Measurements from ENCODE around the gene IRF7.
"Not testable (repeated sequence)": the region's sequence is repeated elsewhere in the genome, so short reads cannot be mapped to it uniquely, and the experiment has no call there.

The IRF7 gene

DNA sequence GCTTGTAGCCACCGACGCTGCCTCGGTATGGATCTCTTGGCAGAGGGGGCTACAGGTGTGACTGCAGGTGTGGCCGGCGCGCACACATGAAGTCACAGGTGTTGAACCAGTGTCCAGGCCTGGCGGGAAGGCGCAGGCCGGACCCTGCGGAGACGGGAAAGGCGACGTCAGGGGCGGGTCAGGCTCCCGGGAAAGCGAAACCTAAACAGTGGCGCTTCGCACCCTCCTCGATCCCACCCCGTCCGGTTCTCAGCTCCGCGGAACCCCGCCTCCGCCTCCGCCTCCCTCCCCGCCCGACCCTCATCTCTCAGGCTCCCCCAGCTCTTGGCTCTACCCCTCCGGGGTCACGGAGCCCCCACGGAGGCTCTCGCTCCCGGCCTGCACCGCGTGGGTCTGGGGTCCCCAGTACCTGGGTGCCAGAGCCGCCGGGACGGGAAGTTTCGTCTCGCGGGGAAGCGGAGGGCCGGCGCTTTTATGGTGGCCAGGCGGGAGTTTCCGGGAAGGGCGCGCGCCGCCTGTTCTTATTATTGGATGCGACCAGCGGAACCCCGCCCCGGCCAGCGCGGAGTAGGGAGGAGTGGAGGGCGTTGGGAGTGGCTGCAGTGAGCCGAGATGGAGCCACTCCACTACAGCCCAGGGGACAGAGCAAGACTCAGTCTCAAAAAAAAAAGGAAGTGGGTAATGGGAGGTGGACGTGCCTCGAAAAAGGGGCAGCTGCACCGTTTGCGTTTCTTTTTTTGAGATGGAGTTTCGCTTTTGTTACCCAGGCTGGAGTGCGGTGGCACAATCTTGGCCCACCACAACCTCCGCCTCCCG lies at the start of gene IRF7:
TSS of gene IRF7 (minus strand) at position 447 of the 816 bp plus-strand sequence. CDS start 586 bp downstream, outside the sequence.
- DNase-seq: peak; percentile 80

DNA sequence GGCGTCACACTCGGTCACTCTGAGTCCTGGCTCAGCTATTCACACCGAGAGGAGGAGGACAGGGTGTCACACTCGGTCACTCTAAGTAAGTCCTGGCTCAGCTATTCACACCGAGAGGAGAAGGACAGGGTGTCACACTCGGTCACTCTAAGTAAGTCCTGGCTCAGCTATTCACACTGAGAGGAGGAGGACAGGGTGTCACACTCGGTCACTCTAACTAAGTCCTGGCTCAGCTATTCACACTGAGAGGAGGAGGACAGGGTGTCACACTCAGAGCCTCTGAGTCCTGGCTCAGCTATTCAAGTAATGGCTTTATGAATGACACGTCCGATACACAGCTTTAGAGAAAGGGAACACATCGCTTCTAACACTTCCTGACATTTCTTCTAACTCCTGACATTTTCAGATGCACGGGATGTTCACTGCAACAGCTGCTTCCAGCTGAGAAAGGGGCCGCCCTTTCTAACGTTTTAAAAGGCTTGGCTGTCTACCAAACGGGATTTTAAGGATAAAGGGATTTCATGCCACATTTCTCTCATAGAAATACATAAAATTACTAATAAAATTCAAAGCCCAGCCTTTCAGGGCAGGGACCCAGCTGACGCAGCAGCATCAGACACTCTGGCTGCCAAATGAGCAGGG lies 49.4 kb upstream of the IRF7 start:
- no peak for DNase-seq

DNA sequence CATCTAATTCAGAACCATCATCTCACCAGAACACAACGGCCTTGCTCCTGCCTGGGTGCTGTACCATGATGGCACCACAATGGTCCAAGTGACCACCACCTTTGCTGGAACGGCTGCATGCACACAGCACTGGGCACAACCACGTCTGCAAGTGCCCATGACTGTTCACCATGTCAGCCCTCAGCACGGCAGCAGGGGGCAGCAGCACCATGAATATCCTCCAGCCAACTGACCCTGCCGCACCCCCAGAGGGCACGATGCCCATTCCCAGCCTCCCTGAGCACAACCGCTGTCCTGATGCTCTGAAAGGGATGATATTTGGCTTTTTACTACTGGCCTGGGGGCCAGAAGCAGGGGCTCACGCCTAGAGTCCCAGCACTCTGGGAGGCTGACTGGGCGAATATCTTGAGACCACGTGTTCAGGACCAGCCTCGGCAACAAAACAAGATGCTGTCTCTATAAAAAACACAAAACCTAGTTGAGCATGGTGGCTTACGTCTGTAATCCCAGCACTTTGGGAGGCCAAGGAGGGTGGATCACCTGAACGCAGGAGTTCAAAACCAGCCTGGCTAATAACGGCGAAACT lies 47.0 kb upstream of the IRF7 start:
- no peak for DNase-seq

DNA sequence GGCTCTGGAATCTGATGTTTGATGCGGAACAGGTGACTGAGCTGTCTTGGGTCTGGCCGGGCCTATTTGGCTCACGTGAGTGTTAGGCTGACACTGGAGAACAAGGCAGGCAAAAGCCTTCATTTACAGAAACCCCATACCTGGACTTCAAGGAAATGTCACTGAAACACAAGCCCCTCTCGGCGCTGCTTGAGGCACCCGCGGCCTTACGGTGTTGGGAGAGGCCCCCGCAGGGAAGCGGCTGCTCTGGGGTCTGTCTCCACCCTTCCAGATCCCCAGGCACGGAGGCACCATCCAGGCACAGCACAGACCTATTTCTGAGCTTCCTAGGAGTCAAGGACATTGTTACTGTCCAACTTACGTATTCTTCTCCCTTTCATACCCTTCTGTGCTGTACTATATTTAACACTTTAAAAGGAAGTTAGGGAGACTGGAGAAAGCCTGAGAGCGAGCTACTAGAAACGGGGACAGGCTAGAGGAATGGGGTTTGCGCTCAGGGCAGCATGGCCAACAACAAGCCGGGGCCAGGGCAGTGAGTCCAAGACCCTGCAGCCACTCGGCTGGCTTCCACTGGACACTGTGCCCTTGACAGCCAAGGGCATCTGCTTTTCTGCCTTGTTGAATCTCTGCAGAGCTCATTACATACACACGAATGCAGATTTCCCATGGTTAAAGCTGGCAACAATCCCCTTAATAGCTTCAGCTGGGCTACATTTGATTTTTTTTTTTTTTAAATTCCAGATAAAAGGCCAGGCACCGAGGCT lies 45.1 kb upstream of the IRF7 start:
- no peak for DNase-seq

DNA sequence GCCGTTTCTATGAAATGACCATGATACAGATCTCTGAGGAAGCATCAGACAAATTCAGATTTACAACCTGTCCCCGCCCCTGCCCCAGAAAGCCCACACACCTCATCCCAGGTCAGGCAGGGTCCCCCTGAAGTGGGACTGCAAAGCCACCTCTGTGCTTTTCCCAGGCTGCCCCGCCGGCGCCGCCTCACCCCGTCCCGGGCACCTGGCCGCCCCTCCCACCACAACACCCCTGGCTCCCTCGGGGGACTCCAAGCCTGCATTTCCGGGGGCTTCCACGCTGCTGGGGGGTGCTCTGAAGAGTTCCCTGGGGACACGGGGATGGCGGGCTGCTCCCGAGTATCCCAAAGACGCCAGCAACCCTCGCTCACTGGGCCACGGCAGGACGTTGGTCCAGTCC lies 44.5 kb upstream of the IRF7 start:
- DNase-seq: no peak

DNA sequence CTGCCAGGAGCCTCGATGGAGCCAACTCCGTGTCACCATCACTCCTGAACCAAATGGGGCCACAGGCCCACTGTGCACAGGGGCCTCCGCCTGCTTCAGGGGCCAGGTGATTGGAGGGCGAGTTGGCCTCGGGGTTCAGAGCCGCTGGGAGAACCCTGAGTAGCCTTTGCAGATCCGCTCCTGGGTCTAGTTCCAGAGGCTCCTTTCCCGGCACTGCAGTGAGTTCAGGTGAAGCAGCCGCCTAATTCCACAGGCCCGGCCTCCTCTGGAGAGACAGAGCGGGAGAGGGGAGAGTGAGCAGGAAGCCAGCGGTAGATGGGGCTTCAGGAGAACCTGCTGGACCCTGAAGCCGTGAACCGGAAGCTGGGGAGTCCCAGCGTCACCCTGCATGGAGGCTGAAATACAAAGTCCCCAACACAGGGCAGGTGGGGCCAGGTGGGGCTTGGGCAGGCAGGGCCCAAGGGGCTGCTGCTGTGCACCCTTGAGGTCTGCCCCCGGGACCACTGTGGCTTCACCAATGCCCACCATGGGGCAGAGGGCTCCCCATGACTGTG lies 43.9 kb upstream of the IRF7 start:
- DNase-seq: no peak

DNA sequence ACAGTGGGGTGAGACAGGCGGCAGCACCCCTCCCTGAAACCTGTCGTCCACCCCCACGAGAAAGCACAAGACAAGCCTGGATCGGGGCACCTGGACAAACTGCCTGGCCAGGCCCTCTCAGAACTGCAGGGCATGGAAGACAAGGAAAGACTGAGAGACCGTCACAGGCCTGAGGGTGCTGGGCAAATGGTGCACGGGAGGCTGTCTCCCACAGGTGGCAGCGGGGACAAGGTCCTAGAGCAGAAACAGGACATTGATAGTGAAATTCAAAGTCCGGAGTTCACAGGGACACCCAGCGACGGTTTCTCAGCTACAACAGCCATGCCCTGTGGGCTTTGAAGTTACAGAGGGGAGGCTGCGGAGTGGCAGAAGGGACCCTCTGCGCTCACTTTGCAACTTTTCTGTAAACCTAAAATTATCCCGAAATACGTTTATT lies 42.0 kb upstream of the IRF7 start:
- no peak for DNase-seq

DNA sequence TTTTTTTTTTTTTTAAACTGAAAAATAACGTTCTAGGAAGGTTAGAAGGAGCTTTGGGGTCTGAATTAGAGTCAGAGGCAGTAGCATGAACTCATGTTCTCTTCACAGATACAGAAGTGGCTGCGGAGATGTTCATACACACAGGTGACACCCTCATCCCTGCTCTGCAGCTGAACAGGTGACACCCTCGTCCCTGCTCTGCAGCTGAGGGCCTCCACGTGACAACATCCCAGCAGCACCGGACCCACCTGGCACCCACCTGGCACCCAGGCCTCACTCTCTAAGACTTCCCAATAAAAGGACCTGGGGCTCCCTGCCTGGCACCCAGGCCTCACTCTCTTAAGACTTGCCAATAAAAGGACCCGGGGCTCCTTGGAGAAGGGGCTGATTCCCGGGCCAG lies 41.1 kb upstream of the IRF7 start:
- no peak for DNase-seq

DNA sequence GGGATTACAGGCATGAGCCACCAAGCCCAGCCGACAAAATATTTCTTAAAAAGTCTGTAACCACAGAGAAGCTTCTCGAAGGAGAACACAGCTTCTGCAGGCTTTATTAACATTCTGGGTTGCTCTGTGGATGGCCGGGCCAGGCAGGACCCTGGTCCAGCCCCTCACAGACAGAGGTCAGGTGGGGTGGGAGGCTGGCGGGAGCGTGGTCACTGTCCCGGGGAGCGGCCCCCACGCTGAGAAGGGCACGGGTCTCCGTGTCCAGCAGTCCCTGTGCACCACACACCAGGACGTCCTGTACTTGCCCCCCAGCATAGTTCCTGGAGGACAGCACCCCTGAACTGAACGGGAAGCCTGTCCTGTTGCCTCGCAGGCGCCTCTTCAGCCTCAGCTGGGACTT lies 40.7 kb upstream of the IRF7 start:
- no peak for DNase-seq

DNA sequence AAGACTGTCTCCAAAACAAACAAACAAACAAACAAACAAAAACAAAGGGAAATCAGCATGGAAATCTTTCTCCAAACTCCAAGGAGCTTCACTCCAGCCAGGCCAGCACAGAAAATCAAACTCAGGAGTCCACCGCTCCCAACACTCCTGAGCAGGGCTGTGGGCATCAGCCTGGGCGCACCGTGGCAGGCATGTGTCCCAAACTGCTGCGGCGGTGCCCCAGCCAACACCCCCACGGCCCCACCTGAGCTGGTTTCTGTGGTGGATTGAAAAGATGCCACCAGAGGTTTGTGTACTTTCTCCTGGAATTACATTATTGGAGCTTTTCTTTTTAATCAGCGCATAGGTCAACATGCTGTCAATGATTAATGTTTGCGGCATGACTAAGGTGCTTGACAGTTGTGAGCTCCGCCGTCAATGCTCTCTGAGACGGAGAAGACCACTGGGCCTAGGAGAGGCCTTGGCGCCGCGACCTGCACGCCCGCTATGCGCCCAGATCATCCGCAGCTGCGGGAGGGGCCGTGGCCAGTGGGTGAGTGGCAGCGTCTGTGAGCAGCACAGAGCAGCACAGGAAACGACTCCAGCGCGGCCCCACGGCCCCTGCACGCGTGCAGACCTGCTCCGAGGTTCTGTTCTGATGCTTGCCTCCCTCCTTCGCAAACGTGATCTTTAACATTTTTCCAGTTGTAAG lies 39.4 kb upstream of the IRF7 start:
- DNase-seq: peak; percentile 49

DNA sequence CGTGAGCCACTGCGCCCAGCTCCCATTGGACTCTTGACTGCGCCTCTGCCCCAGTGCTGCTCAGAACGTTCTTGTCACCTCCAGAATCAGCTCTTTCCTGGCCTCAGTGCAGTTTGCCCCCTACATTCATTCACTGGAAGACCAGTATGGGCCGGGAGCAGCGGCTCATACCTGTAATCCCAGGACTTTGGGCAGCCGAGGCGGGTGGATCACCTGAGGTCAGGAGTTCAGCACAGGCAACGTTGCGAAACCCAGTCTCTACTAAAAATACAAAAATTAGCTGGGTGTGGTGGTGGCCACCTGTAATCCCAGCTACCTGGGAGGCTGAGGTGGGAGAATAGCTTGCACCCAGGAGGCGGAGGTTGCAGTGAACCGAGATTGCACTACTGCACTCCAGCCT lies 38.7 kb upstream of the IRF7 start:
- not testable (repeated sequence) for DNase-seq

DNA sequence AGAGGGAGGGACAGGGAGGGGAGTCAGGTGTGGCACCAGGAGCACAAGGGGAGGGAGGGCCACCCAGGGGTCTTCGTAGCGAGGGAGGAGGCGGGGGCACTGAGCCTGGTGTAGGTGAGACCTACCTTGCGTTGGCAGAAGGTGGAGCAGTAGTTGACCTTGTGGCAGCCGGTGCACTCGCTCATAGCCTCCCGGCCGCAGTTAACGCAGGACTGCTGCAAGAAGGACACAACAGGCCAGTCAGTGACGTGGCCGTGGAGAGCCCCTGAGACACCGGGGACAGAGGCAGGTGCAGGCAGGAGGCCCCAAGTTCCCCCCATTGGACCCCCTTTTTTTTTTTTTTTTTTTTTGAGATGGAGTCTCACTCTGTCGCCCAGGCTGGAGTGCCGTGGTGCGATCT lies 38.1 kb upstream of the IRF7 start:
- no peak for DNase-seq

DNA sequence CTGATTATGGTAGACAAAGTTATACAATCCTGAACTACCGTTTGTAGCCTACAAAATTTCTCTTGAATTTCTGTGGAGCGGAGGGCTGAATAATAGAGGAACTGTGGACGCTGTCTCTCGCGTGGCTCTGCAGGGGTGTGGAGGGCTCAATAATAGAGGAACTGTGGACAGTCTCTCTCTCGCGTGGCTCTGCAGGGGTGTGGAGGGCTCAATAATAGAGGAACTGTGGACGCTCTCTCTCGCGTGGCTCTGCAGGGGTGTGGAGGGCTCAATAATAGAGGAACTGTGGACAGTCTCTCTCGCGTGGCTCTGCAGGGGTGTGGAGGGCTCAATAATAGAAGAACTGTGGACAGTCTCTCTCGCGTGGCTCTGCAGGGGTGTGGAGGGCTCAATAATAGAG lies 37.4 kb upstream of the IRF7 start:
- DNase-seq: not testable (repeated sequence)

DNA sequence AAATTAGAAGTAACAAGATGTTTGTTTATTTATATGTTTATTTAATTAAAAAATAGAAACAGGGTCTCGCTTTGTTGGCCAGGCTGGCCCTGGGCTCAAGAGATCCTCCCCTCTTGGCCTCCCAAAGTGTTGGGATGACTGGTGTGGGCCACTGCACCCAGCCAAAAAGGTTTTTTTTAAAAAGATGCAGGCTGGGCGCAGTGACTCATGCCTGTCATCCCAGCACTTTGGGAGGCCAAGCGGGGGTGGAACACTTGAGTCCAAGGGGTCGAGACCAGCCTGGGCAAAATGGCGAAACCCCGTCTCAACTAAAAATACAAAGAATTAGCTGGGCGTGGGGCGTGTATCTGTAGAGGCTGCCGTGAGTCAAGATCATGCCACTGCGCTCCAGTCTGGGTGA lies 34.7 kb upstream of the IRF7 start:
- DNase-seq: no peak

DNA sequence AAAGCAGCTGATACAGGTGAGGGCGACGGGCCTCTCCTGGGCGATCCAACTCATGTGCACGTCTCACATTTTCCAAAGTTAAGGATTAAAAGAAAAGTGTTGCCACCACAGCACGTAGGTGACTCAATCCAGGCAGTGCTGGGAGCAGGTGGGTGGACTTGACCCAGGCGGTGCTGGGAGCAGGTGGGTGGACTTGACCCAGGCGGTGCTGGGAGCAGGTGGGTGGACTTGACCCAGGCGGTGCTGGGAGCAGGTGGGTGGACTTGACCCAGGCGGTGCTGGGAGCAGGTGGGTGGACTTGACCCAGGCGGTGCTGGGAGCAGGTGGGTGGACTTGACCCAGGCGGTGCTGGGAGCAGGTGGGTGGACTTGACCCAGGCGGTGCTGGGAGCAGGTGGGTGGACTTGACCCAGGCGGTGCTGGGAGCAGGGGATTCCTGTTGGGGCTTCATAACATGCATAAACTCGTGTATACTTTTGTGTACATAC lies 32.0 kb upstream of the IRF7 start:
- DNase-seq: not testable (repeated sequence)

DNA sequence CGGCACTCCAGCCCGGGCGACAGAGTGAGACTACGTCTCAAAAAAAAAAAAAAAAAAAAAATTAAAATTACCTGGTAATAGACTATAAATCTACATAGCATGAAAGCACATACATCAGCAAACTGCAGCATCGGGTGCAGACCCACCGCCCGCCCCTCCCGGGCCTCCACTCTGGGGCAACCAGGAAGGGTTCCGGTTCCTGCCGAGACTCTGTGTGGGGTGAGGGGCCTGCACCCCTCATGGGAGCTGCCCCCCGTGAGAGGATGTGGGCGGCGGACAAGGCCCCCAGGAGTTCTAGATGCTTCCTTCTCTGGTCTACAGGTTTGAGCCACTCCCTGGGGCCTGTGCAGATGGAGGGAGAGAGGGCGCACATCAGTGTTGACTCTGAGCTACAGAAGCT lies 30.5 kb upstream of the IRF7 start:
- no peak for DNase-seq

DNA sequence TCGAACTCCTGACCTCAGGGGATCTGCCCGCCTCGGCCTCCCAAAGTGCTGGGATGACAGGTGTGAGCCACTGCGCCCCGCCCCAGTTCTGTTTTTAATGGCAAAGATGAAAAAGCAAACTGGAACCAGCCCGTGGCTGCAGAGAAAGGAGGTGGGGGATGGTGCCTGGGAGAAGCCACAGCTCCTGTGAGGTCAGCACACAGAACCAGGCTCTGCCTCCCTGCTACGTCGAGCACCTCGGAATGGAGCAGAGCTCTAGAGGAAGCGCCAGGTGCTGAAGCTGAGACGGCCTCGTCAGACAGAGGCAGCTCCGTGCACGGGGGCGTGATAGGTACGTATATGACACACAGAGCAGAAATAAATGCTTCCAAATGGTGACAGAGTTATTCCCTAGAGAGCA lies 29.8 kb upstream of the IRF7 start:
- no peak for DNase-seq

DNA sequence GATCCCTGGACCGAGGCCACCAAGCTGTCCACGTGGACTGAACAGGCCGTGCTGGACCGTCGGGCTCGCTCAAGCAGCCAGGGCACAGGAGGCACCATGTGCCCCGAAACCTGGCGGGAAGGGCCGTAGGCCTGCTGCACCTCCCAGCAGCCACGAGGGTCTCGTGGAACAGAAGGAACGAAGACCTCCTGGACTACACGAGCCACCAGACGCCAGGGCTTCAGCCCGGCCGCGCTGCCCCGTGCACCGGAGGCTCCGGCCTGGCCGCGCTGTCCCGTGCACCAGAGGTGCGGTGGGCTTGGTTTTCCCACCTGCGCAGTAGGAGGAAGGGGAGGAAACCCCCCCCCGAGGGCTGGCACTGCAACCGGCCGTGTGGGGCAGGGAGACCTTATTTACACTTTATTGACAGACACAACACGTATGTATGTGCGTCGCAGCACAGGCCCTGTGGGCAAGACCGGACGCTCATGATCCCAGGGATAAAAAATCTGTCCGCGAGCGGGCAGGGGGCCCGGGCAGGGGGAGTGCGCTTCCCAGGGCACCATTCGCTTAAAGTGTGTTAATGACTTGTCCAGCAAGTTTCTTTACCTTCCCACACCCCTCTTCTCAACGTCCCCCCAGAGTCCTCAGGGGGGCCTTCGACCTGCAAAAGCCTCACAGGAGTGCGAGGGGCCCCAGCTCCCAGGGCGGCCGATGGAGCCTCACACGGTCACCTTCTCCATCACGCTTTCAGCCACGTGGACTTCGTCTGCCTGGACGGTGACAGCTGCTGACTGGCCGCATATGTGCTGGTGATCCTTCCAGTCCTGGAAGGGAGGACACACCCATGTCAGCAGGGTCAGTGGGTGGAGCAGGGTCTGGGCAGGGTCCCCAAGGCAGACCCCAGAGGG lies 28.3 kb upstream of the IRF7 start:
- no peak for DNase-seq

DNA sequence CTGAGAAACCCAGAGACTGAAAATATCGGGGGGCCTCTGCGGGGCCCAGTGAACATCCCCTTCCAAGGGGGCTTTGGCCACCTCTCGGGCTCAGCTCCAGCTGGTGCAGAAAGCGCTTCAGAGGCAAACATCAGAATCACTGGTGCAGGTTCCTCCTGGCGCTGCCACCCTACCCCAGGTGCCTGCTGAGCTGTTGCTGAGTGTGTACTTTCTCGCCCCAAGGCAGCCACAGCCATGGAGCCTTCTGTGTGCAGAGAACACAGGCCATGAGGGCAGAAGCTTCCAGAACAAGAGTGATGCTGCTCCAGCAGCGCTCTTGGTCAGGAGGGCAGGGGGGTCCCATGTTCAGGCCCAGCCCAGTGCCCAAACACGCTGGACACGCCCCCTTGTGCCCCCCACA lies 27.6 kb upstream of the IRF7 start:
- DNase-seq: no peak

DNA sequence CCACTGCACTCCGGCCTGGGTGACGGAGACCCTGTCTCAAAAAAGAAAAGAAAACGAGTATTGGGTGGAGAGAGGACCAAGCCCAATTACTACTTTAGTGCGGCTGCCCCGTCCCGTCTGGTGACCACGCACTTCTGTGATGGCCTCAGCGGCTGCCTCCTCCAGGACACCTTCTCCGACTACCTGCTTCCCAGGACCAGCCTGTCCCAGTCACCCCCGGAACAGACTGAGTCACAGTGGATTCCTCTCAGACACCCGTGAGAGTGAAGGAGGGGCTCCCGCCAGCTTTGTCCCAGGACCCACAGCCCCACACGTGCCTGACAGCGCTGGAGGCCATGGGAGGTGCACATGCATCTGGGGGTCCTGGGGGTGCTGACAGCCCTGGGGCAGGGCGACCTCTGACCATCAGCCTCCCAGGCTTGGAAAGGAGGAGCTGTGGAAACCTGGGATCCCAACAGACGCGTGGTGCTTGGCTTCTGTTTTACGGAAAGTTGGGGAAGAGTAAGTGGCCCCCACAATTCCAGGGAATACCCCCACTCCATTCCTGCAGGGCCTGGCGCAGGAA lies 26.1 kb upstream of the IRF7 start:
- no peak for DNase-seq
